OCI-LY7 (cell line): ENCODE data around the gene ZEB1. TPM values are rescaled to one million over a fixed set of nuclear protein-coding genes. Genes with fewer than 3 reads are reported as not detected.

Experiments
- BruUV-seq: library from RNA; stranded (reverse); fragments of 400-500 nt; replicated peaks from 2 replicates; lab custom pipeline; 2021; lab: Mats Ljungman, UMichigan
- CTCF ChIA-PET: fragments of 300-600 bp; sonication (Branson Sonifier 250); formaldehyde crosslinking; loops from one replicate; lab custom pipeline; 2022; ENCODE audit warnings: antibody characterized with exemption; ENCODE audit not compliant: unreplicated experiment; lab: Charles Lee
- POLR2A ChIA-PET: fragments of 300-600 bp; sonication (Branson Sonifier 250); formaldehyde crosslinking; loops from one replicate; lab custom pipeline; 2022; ENCODE audit warnings: antibody characterized with exemption; lab: Charles Lee
- DNase-seq: peaks from one replicate; pipeline ENCODE4 v3.0.0-alpha.2; 2015; ENCODE audit warnings: low spot score
- H2AFZ ChIP-seq: fragments of 200-600 bp; sonication (generic), shearing (Covaris generic); 2 replicates; pipeline ENCODE4 v1.6.1; 2014; ENCODE audit warnings: mild to moderate bottlenecking, antibody characterized with exemption, low read length, moderate library complexity
- H3K27ac ChIP-seq: fragments of 200-600 bp; sonication (generic); 2 replicates; pipeline ENCODE4 v1.5.1; 2014; ENCODE audit warnings: mixed run types, low read depth, mild to moderate bottlenecking, moderate library complexity, low read length, inconsistent platforms; ENCODE audit not compliant: poor library complexity, severe bottlenecking
- H3K36me3 ChIP-seq: fragments of 200-600 bp; sonication (generic); 2 replicates; pipeline ENCODE4 v1.6.1; 2014; ENCODE audit warnings: mild to moderate bottlenecking, antibody characterized with exemption, low read length, moderate library complexity, mixed read lengths; ENCODE audit not compliant: insufficient read depth
- H3K4me1 ChIP-seq: fragments of 200-600 bp; sonication (generic); 2 replicates; pipeline ENCODE4 v1.5.1; 2014; ENCODE audit warnings: mild to moderate bottlenecking, low read length; ENCODE audit not compliant: insufficient read depth, poor library complexity, severe bottlenecking
- H3K4me2 ChIP-seq: fragments of 200-600 bp; sonication (generic); 2 replicates; pipeline ENCODE4 v1.6.1; 2014; ENCODE audit warnings: mild to moderate bottlenecking, low read length
- H3K4me3 ChIP-seq: fragments of 200-600 bp; sonication (generic); 2 replicates; pipeline ENCODE4 v1.5.1; 2014; ENCODE audit warnings: mild to moderate bottlenecking, low read depth, low read length; ENCODE audit not compliant: poor library complexity, severe bottlenecking
- H3K79me2 ChIP-seq: fragments of 200-600 bp; sonication (generic); 2 replicates; pipeline ENCODE4 v1.6.1; 2016; ENCODE audit warnings: low read depth, mild to moderate bottlenecking, low read length, moderate library complexity, mixed read lengths; ENCODE audit not compliant: insufficient read depth
- H3K9me2 ChIP-seq: fragments of 200-600 bp; sonication (generic); 2 replicates; pipeline ENCODE4 v1.6.1; 2016; ENCODE audit warnings: mild to moderate bottlenecking, low read length, mixed read lengths; ENCODE audit not compliant: insufficient read depth
- H3K9me3 ChIP-seq: fragments of 200-600 bp; sonication (generic); 2 replicates; pipeline ENCODE4 v1.6.1; 2014; ENCODE audit warnings: mild to moderate bottlenecking, mixed run types, low read length, mixed read lengths
- H4K20me1 ChIP-seq: fragments of 200-600 bp; sonication (generic); 2 replicates; pipeline ENCODE4 v1.6.1; 2014; ENCODE audit warnings: mild to moderate bottlenecking, antibody characterized with exemption, low read length, moderate library complexity, mixed read lengths; ENCODE audit not compliant: insufficient read depth
- CTCF ChIP-seq: fragments of 200-600 bp; sonication (generic); conservative IDR thresholded peaks from 2 replicates; pipeline ENCODE4 v1.5.1; 2014; ENCODE audit warnings: mild to moderate bottlenecking, antibody characterized with exemption, low read length, moderate library complexity, mixed read lengths
- EZH2phosphoT487 ChIP-seq: fragments of 200-600 bp; sonication (generic); IDR thresholded peaks from 2 replicates; pipeline ENCODE4 v1.6.1; 2018; ENCODE audit warnings: low read depth, borderline replicate concordance, mild to moderate bottlenecking, mixed run types, antibody characterized with exemption, low read length, moderate library complexity, mixed read lengths
- intact Hi-C: fragments of 100-400 bp; cut with micrococcal nuclease; formaldehyde crosslinking; loops from one replicate; pipeline ENCODE4 v1.10.0; 2022; ENCODE audit not compliant: unreplicated experiment
- total RNA-seq, 2 experiments: library from RNA; depleted of rRNA in 1 of 2; stranded (reverse); fragments of >200 nt in 1 of 2; shearing (Covaris generic) in 1 of 2; gene quantifications; 2 replicates each; pipeline ENCODE4 v1.2.3, GENCODE V29; 2014 to 2022

ZEB1 gene
- total RNA-seq, 2 experiments from 2014 or later, result 33.2 to 41.9 TPM

- no peak overlapping the region for H3K4me2 ChIP-seq
- H3K9me2 ChIP-seq, result no peaks in the 10 kb centered on the region
- H3K4me3 ChIP-seq, result no peak overlapping the region
- H3K9me3 ChIP-seq, result no peaks in the 10 kb centered on the region
- no peaks in the 10 kb centered on the region for H3K36me3 ChIP-seq
- no TSS peak for BruUV-seq
- intact Hi-C loops, result loop anchor here (5.0 kb wide), 1 partner anchor 448 kb away; no protein-coding TSS in a partner anchor
- DNase-seq, result no peak
- CTCF ChIA-PET, result no interaction called here
- H3K27ac ChIP-seq, result no peak overlapping the region
- H4K20me1 ChIP-seq, result peaks cover 15% of the 10 kb centered on the region
- no peak for TF ChIP-seq CTCF
- no peak for TF ChIP-seq EZH2phosphoT487
- no peak overlapping the region for H2AFZ ChIP-seq
- peaks cover 16% of the 10 kb centered on the region for H3K4me1 ChIP-seq
- POLR2A ChIA-PET, result no interaction called here
- H3K79me2 ChIP-seq, result peaks cover 23% of the 10 kb centered on the region
Observed at GRCh38 chr10:31314256-31315150, 4.5 kb upstream of the ZEB1 start.

GRCh38 chr10:31315453-31315852 is 3.6 kb upstream of the ZEB1 start:
- ChIA-PET CTCF (no interaction called here), POLR2A (no interaction called here)
- Histone ChIP-seq H3K9me2 (no peaks in the 10 kb centered on the region), H3K36me3 (no peaks in the 10 kb centered on the region), H3K9me3 (no peaks in the 10 kb centered on the region), H4K20me1 (peaks cover 15% of the 10 kb centered on the region), H3K79me2 (peaks cover 25% of the 10 kb centered on the region), H3K4me3 (no peak overlapping the region), H3K4me1 (peaks cover 16% of the 10 kb centered on the region), H3K4me2 (no peak overlapping the region), H2AFZ (no peak overlapping the region), H3K27ac (no peak overlapping the region)
- BruUV-seq, result no TSS peak
- intact Hi-C loops, result loop anchor here (5.0 kb wide), 1 partner anchor 447 kb away; no protein-coding TSS in a partner anchor
- DNase-seq, result no peak
- TF ChIP-seq CTCF (no peak), EZH2phosphoT487 (no peak)

GRCh38 chr10:31317171-31317570 is 1.8 kb upstream of the ZEB1 start:
- H2AFZ ChIP-seq, result no peak overlapping the region
- no TSS peak for BruUV-seq
- intact Hi-C loops, result loop anchor here (5.0 kb wide), 1 partner anchor 445 kb away; no protein-coding TSS in a partner anchor
- ChIA-PET POLR2A (interaction anchor here (0.6 kb wide), 1 partner anchor 968 kb away, joined by 5 read pairs; the partner anchor contains the start of gene MTPAP), CTCF (no interaction called here)
- H3K79me2 ChIP-seq, result peaks cover 42% of the 10 kb centered on the region
- no peaks in the 10 kb centered on the region for H3K36me3 ChIP-seq
- H3K27ac ChIP-seq, result no peak overlapping the region
- no peak for DNase-seq
- no peak overlapping the region for H3K4me3 ChIP-seq
- no peaks in the 10 kb centered on the region for H3K9me2 ChIP-seq
- peaks cover 24% of the 10 kb centered on the region for H3K4me1 ChIP-seq
- TF ChIP-seq CTCF, result no peak
- TF ChIP-seq EZH2phosphoT487, result no peak
- H4K20me1 ChIP-seq, result peaks cover 21% of the 10 kb centered on the region
- no peaks in the 10 kb centered on the region for H3K9me3 ChIP-seq
- H3K4me2 ChIP-seq, result peak overlapping the region; percentile 83
